ENCODE results near the gene SLC43A3. TPM values are rescaled to one million over a fixed set of nuclear protein-coding genes. Genes with fewer than 3 reads are reported as not detected.

Gene SLC43A3
- total and polyA plus RNA-seq, 9 of the 15 experiments (the other 6 are each of a cell fraction or from before 2014, with no cell fraction given), result 63.7 to 281 (median 139) TPM

GRCh38 chr11:57358543-57358961 is 68.4 kb downstream of the SLC43A3 start (continued):
- TF ChIP-seq DEAF1 (CRISPR knock-in tag; IDR thresholded peaks at IDR 0.05) (no peak), FIP1L1 (IDR thresholded peaks at IDR 0.05; ENCODE audit: low read depth, low read length, poor library complexity, severe bottlenecking) (no peak), POLR2AphosphoS2 (IDR thresholded peaks at IDR 0.05; ENCODE audit: low read length) (no peak), KAT8 (IDR thresholded peaks at IDR 0.05; ENCODE audit: low read depth) (no peak), SMARCE1 (IDR thresholded peaks at IDR 0.05) (peak; percentile 48; the same call in 1 of the 2 replicates), PKNOX1 (IDR thresholded peaks at IDR 0.05) (peak; percentile 96), SRSF9 (IDR thresholded peaks at IDR 0.05; ENCODE audit: borderline replicate concordance, low read depth, low read length) (no peak), HCFC1 (IDR thresholded peaks at IDR 0.05; ENCODE audit: low read depth, low read length) (no peak), PBX2 (CRISPR knock-in tag; IDR thresholded peaks at IDR 0.05; ENCODE audit: low read depth) (peak; percentile 74), PBX2 (tag; conservative IDR thresholded peaks at IDR 0.05; ENCODE audit: low read depth) (peak; percentile 97), TCFL5 (CRISPR knock-in tag; conservative IDR thresholded peaks at IDR 0.05) (no peak), HMG20A (CRISPR knock-in tag; conservative IDR thresholded peaks at IDR 0.05) (no peak), KLF16 (IDR thresholded peaks at IDR 0.05) (no peak), ZNF41 (CRISPR knock-in tag; conservative IDR thresholded peaks at IDR 0.05) (no peak), ZFP91 (CRISPR knock-in tag; IDR thresholded peaks at IDR 0.05) (no peak), POLR3G (IDR thresholded peaks at IDR 0.05; ENCODE audit: extremely low read depth, insufficient read length, insufficient replicate concordance) (no peak), SMARCB1 (IDR thresholded peaks at IDR 0.05; ENCODE audit: insufficient read length, low read depth) (no peak), POLR2G (IDR thresholded peaks at IDR 0.05; ENCODE audit: low read depth, low read length) (no peak)
- TF ChIP-seq, protein P1, sequence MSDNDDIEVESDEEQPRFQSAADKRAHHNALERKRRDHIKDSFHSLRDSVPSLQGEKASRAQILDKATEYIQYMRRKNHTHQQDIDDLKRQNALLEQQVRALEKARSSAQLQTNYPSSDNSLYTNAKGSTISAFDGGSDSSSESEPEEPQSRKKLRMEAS (CRISPR knock-in tag; IDR thresholded peaks at IDR 0.05), result no peak
- TF ChIP-seq, protein P2, sequence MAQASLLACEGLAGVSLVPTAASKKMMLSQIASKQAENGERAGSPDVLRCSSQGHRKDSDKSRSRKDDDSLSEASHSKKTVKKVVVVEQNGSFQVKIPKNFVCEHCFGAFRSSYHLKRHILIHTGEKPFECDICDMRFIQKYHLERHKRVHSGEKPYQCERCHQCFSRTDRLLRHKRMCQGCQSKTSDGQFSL (CRISPR knock-in tag; IDR thresholded peaks at IDR 0.05), result no peak
- TF ChIP-seq, protein P2 (tag; IDR thresholded peaks at IDR 0.05), result no peak

All from K562 (cell line).